Fibroblast of lung (primary cell): ENCODE data around the gene RPUSD2. TPM values are rescaled to one million over a fixed set of nuclear protein-coding genes. Genes with fewer than 3 reads are reported as not detected.

Experiments
- DNase-seq, 2 donors: peaks; one replicate each; pipeline versions ENCODE4 v3.0.0 to v3.0.0-alpha.2; 2010; ENCODE audit warnings: low read depth in 2 of 2
- H2AFZ ChIP-seq: 2 replicates; pipeline ENCODE4 v1.5.1; 2012; ENCODE audit warnings: low read length, control low read depth, inconsistent platforms
- H3K27ac ChIP-seq: 2 replicates; pipeline ENCODE4 v1.5.1; 2011; ENCODE audit warnings: low read length, control low read depth; ENCODE audit not compliant: insufficient read depth
- H3K27me3 ChIP-seq: 2 replicates; pipeline ENCODE4 v1.5.1; 2011; ENCODE audit warnings: mild to moderate bottlenecking, low read length; ENCODE audit not compliant: control insufficient read depth, insufficient read depth
- H3K36me3 ChIP-seq: 2 replicates; pipeline ENCODE4 v1.5.1; 2011; ENCODE audit warnings: low read length; ENCODE audit not compliant: control insufficient read depth, insufficient read depth
- H3K4me1 ChIP-seq: 2 replicates; pipeline ENCODE4 v1.5.1; 2011; ENCODE audit warnings: low read length; ENCODE audit not compliant: control insufficient read depth, insufficient read depth; ENCODE audit errors: extremely low read depth
- H3K4me2 ChIP-seq: 2 replicates; pipeline ENCODE4 v1.5.1; 2011; ENCODE audit warnings: low read length, control low read depth; ENCODE audit not compliant: insufficient read depth; ENCODE audit errors: extremely low read depth
- H3K4me3 ChIP-seq, 4 experiments: fragments of 200-600 bp in 1 of 4; sonication (generic) in 1 of 4; replicated peaks in 1 of 4; 2 replicates each; pipeline ENCODE4 v1.5.1; 2011 to 2016; ENCODE audit warnings: low read length in 4 of 4, low read depth in 3 of 4, mild to moderate bottlenecking in 3 of 4, control low read depth in 2 of 4, inconsistent platforms in 1 of 4, mixed read lengths in 1 of 4; ENCODE audit not compliant: insufficient read depth in 1 of 4; ENCODE audit errors: control extremely low read depth in 1 of 4
- H3K79me2 ChIP-seq: 2 replicates; pipeline ENCODE4 v1.5.1; 2012; ENCODE audit warnings: mild to moderate bottlenecking, low read length, inconsistent platforms; ENCODE audit not compliant: control insufficient read depth, insufficient read depth
- H3K9ac ChIP-seq: 2 replicates; pipeline ENCODE4 v1.5.1; 2011; ENCODE audit warnings: mild to moderate bottlenecking, low read length, control low read depth; ENCODE audit not compliant: insufficient read depth
- H3K9me3 ChIP-seq: 2 replicates; pipeline ENCODE4 v1.5.1; 2012; ENCODE audit warnings: low read depth, low read length; ENCODE audit not compliant: control insufficient read depth, insufficient read depth
- H4K20me1 ChIP-seq: 2 replicates; pipeline ENCODE4 v1.5.1; 2011; ENCODE audit warnings: low read length; ENCODE audit not compliant: control insufficient read depth, insufficient read depth; ENCODE audit errors: extremely low read depth
- EZH2 ChIP-seq: IDR thresholded peaks from 2 replicates; pipeline ENCODE4 v1.5.1; 2012; ENCODE audit warnings: low read length, control low read depth, mild to moderate bottlenecking; ENCODE audit errors: missing control alignments
- polyA plus RNA-seq, 2 donors: library from polyadenylated mRNA; depleted of rRNA in 1 of 2; stranded (reverse) in 1 of 2; unstranded in 1 of 2; fragments of >200 nt; gene quantifications; 2 replicates each; pipeline ENCODE4 v1.2.1, GENCODE V29; 2011 to 2012; ENCODE audit warnings: missing spikeins in 1 of 2
- total RNA-seq: library from RNA; depleted of rRNA; stranded (reverse); fragments of >200 nt; gene quantifications from 2 replicates; pipeline ENCODE4 v1.2.1, GENCODE V29; 2014
- TF ChIP-seq, protein P1 (sequence below), 2 donors: IDR thresholded peaks in 1 of 2; conservative IDR thresholded peaks in 1 of 2; 1 replicate in 1 of 2; 2 replicates in 1 of 2; pipeline ENCODE4 v1.5.1; 2011 to 2012; ENCODE audit warnings: low read length in 2 of 2, control low read depth in 1 of 2, inconsistent platforms in 1 of 2, low read depth in 1 of 2, mild to moderate bottlenecking in 1 of 2

Gene RPUSD2
- total and polyA plus RNA-seq, 2 donors (not counting 1 experiment from before 2014, with no cell fraction given), result 4.9 to 11.6 TPM

- H3K9ac ChIP-seq, result no peak overlapping the region
- H2AFZ ChIP-seq, result no peak overlapping the region
Measured at GRCh38 chr15:40603935-40604334, 34.8 kb downstream of the RPUSD2 start.

GRCh38 chr15:40613080-40613479 lies 44.0 kb downstream of the RPUSD2 start:
- TF ChIP-seq, protein P1, sequence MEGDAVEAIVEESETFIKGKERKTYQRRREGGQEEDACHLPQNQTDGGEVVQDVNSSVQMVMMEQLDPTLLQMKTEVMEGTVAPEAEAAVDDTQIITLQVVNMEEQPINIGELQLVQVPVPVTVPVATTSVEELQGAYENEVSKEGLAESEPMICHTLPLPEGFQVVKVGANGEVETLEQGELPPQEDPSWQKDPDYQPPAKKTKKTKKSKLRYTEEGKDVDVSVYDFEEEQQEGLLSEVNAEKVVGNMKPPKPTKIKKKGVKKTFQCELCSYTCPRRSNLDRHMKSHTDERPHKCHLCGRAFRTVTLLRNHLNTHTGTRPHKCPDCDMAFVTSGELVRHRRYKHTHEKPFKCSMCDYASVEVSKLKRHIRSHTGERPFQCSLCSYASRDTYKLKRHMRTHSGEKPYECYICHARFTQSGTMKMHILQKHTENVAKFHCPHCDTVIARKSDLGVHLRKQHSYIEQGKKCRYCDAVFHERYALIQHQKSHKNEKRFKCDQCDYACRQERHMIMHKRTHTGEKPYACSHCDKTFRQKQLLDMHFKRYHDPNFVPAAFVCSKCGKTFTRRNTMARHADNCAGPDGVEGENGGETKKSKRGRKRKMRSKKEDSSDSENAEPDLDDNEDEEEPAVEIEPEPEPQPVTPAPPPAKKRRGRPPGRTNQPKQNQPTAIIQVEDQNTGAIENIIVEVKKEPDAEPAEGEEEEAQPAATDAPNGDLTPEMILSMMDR (conservative IDR thresholded peaks at IDR 0.05 in 1 of 2, IDR thresholded peaks at IDR 0.05 in 1 of 2; ENCODE audit: low read depth in 1 of 2, low read length in 2 of 2), result no peak
- TF ChIP-seq EZH2, result no peak
- Histone ChIP-seq H3K4me1 (no peaks in the 10 kb centered on the region), H4K20me1 (no peaks in the 10 kb centered on the region), H3K4me2 (no peak overlapping the region), H3K79me2 (no peaks in the 10 kb centered on the region), H3K27ac (no peak overlapping the region), H2AFZ (no peak overlapping the region), H3K27me3 (no peaks in the 10 kb centered on the region), H3K4me3 (no peak overlapping the region), H3K36me3 (no peaks in the 10 kb centered on the region), H3K9ac (no peak overlapping the region), H3K9me3 (no peaks in the 10 kb centered on the region)
- no peak for DNase-seq

More at GRCh38 chr15:40603935-40604334, 34.8 kb downstream of the RPUSD2 start:
- no peaks in the 10 kb centered on the region for H3K9me3 ChIP-seq
- no peaks in the 10 kb centered on the region for H3K4me1 ChIP-seq
- H3K4me2 ChIP-seq, result no peak overlapping the region
- TF ChIP-seq, protein P1 (conservative IDR thresholded peaks at IDR 0.05 in 1 of 2, IDR thresholded peaks at IDR 0.05 in 1 of 2; ENCODE audit: low read depth in 1 of 2, low read length in 2 of 2), result no peak
- no peak for TF ChIP-seq EZH2
- H3K27me3 ChIP-seq, result no peaks in the 10 kb centered on the region
- H3K36me3 ChIP-seq, result peaks cover 1% of the 10 kb centered on the region
- no peak overlapping the region for H3K27ac ChIP-seq
- peaks cover 29% of the 10 kb centered on the region for H3K79me2 ChIP-seq
- H4K20me1 ChIP-seq, result no peaks in the 10 kb centered on the region
- no peak overlapping the region for H3K4me3 ChIP-seq
- DNase-seq, result no peak

GRCh38 chr15:40618023-40618422 lies 48.9 kb downstream of the RPUSD2 start:
- H3K27me3 ChIP-seq, result no peaks in the 10 kb centered on the region
- DNase-seq, result no peak
- H3K36me3 ChIP-seq, result no peaks in the 10 kb centered on the region
- no peak overlapping the region for H3K4me3 ChIP-seq
- no peaks in the 10 kb centered on the region for H3K4me1 ChIP-seq
- no peak overlapping the region for H3K9ac ChIP-seq
- no peaks in the 10 kb centered on the region for H4K20me1 ChIP-seq
- H3K9me3 ChIP-seq, result no peaks in the 10 kb centered on the region
- no peak overlapping the region for H3K27ac ChIP-seq
- H3K79me2 ChIP-seq, result no peaks in the 10 kb centered on the region
- H2AFZ ChIP-seq, result no peak overlapping the region
- no peak overlapping the region for H3K4me2 ChIP-seq
- no peak for TF ChIP-seq EZH2
- TF ChIP-seq, protein P1 (conservative IDR thresholded peaks at IDR 0.05 in 1 of 2, IDR thresholded peaks at IDR 0.05 in 1 of 2; ENCODE audit: low read depth in 1 of 2, low read length in 2 of 2), result no peak
